ENCODE data around the gene PDIK1L. TPM values are rescaled to one million over a fixed set of nuclear protein-coding genes. Genes with fewer than 3 reads are reported as not detected.

PDIK1L gene
- total RNA-seq, 1 experiment from 2014 or later, result 7.6 TPM

DNA sequence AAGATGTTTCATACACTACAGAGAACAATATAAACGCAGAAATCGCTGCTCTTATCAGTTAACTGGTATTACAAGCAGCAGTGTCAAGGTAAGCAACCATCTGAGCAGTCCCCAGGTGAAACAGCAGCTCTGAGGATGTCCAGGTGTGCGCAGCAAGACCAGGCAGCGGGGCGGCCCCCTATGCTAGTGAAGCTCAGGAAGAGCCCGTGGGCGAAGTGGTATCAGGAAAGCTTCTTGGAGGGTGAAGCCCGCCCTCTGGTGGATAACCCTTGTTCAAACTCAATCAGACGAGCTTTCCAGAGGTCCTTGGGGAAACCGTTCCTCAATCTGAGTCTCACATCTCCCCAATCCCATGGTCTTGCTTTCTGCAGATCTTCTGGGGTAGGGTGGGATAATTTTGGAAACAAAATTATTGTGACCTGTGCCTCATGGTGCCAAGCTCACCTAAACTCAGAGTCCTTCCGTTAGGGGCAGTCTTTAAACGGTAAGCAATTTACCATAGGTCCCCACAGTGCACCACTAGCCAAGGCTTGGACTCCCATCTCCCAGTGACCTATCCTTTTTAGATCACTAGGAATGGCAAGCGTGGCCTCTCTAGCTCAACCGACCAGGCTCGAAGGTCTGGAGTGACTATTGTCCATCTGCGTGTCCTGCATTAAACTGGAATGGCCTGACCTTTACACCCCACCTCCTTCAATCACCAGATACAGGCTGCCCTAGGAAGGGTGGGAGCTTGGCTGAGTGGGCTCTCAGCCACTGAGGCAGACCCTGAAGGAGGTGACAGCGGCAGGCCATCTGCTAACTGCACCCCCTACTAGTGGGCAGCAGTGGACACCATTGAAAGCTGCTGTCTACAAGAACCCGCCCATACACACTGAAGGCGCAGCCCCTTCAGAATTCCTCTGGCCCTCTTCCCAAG lies 33.7 kb downstream of the PDIK1L start:
- H3K27me3 ChIP-seq (ENCODE audit: insufficient read depth, low read depth), result no peaks in the 10 kb centered on the region
- H3K36me3 ChIP-seq (ENCODE audit: low read depth), result no peaks in the 10 kb centered on the region
- peak overlapping the region; percentile 67; the same call in 1 of the 2 replicates for H2AFZ ChIP-seq
- no peak overlapping the region for H3K27ac ChIP-seq
- no peaks in the 10 kb centered on the region for H3F3A ChIP-seq (ENCODE audit: insufficient read depth, low read depth)
- no peaks in the 10 kb centered on the region for H3K4me1 ChIP-seq (replicated peaks; ENCODE audit: insufficient read depth)
- no peaks in the 10 kb centered on the region for H4K20me1 ChIP-seq (ENCODE audit: insufficient read depth)
- H3K9me2 ChIP-seq (ENCODE audit: insufficient read depth), result no peaks in the 10 kb centered on the region
- H3K9me3 ChIP-seq (ENCODE audit: insufficient read depth, low read depth), result no peaks in the 10 kb centered on the region
- peak; percentile 70 to 71 for DNase-seq
- no peak overlapping the region for H3K4me3 ChIP-seq
- no TSS peak for BruUV-seq (replicated peaks)
- TF ChIP-seq, protein P1, sequence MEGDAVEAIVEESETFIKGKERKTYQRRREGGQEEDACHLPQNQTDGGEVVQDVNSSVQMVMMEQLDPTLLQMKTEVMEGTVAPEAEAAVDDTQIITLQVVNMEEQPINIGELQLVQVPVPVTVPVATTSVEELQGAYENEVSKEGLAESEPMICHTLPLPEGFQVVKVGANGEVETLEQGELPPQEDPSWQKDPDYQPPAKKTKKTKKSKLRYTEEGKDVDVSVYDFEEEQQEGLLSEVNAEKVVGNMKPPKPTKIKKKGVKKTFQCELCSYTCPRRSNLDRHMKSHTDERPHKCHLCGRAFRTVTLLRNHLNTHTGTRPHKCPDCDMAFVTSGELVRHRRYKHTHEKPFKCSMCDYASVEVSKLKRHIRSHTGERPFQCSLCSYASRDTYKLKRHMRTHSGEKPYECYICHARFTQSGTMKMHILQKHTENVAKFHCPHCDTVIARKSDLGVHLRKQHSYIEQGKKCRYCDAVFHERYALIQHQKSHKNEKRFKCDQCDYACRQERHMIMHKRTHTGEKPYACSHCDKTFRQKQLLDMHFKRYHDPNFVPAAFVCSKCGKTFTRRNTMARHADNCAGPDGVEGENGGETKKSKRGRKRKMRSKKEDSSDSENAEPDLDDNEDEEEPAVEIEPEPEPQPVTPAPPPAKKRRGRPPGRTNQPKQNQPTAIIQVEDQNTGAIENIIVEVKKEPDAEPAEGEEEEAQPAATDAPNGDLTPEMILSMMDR (conservative IDR thresholded peaks at IDR 0.05), result peak; percentile 82
- no peak for TF ChIP-seq EZH2 (IDR thresholded peaks at IDR 0.05; ENCODE audit: low read depth)
- CTCF ChIA-PET, result interaction anchor here (0.7 to 1.8 kb wide), 8 partner anchors 17 to 250 kb away, joined by 3 to 20 read pairs (median 4); no protein-coding TSS in a partner anchor
- intact Hi-C loops (cut with micrococcal nuclease; ENCODE audit: unreplicated experiment), result loop anchor here (1.0 kb wide), 2 partner anchors 40 to 109 kb away; no protein-coding TSS in a partner anchor
- POLR2A ChIA-PET (ENCODE audit: unreplicated experiment), result interaction anchor here (0.6 kb wide), 1 partner anchor 47 kb away, joined by 4 read pairs; no protein-coding TSS in a partner anchor
- H3K79me2 ChIP-seq (ENCODE audit: low read depth), result no peaks in the 10 kb centered on the region
- peak overlapping the region; percentile 65 for H3K4me2 ChIP-seq

DNA sequence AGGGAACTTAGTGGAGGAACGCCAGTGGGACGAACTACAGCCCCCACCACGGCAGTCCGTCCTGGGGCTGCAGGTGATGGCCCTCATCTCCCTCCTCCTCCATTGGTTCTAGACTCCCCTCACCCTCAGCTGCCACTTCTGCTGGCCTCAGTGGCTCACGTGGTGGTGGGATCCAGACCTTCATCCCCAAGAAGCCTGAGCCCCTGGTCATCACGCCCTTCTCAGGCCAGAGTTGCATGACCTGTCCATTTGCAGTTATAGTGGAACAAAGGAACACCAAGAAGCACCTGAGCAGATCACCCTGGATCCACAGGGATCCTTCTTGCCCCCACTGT lies 34.3 kb downstream of the PDIK1L start:
- POLR2A ChIA-PET (ENCODE audit: unreplicated experiment), result no interaction called here
- BruUV-seq (replicated peaks), result no TSS peak
- DNase-seq, result no peak

DNA sequence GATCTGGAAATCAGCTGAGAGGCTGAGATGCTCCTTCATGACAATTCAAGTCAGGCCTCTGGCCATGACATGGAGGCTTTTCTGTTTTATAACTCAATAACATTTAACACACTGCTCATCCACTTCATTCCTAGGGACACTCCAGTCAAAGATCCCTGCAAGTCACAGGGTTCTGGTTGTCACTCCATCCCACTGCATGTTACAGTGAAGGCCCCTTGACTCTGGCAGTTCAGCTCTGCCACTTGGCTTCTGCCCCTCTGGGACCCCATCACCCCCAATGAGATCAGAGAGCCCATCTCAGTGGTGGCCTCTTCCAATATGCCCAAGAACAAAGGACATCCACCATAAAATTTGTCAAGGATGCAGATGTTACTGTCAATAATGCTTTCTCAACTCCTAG lies 37.3 kb downstream of the PDIK1L start:
- TF ChIP-seq, protein P1 (conservative IDR thresholded peaks at IDR 0.05), result no peak
- TF ChIP-seq EZH2 (IDR thresholded peaks at IDR 0.05; ENCODE audit: low read depth), result no peak
- no peaks in the 10 kb centered on the region for H3K9me2 ChIP-seq (ENCODE audit: insufficient read depth)
- H3K4me1 ChIP-seq (replicated peaks; ENCODE audit: insufficient read depth), result no peaks in the 10 kb centered on the region
- H3K9me3 ChIP-seq (ENCODE audit: insufficient read depth, low read depth), result no peaks in the 10 kb centered on the region
- H3K4me2 ChIP-seq, result no peak overlapping the region
- CTCF ChIA-PET, result interaction anchor here (0.5 kb wide), 1 partner anchor 51 kb away, joined by 3 read pairs; no protein-coding TSS in a partner anchor
- H3K27ac ChIP-seq, result no peak overlapping the region
- no peak overlapping the region for H2AFZ ChIP-seq
- intact Hi-C loops (cut with micrococcal nuclease; ENCODE audit: unreplicated experiment), result no loop called here
- POLR2A ChIA-PET (ENCODE audit: unreplicated experiment), result no interaction called here
- H3K4me3 ChIP-seq, result no peak overlapping the region
- BruUV-seq (replicated peaks), result no TSS peak
- no peaks in the 10 kb centered on the region for H4K20me1 ChIP-seq (ENCODE audit: insufficient read depth)
- no peaks in the 10 kb centered on the region for H3K36me3 ChIP-seq (ENCODE audit: low read depth)
- DNase-seq, result no peak
- H3K79me2 ChIP-seq (ENCODE audit: low read depth), result no peaks in the 10 kb centered on the region
- H3F3A ChIP-seq (ENCODE audit: insufficient read depth, low read depth), result no peaks in the 10 kb centered on the region
- H3K27me3 ChIP-seq (ENCODE audit: insufficient read depth, low read depth), result no peaks in the 10 kb centered on the region

More for the DNA sequence above, 34.3 kb downstream of the PDIK1L start:
- Histone ChIP-seq H3K9me2 (ENCODE audit: insufficient read depth) (no peaks in the 10 kb centered on the region), H3K79me2 (ENCODE audit: low read depth) (no peaks in the 10 kb centered on the region), H3K4me3 (no peak overlapping the region), H2AFZ (no peak overlapping the region), H3K4me2 (no peak overlapping the region), H3F3A (ENCODE audit: insufficient read depth, low read depth) (no peaks in the 10 kb centered on the region), H3K9me3 (ENCODE audit: insufficient read depth, low read depth) (no peaks in the 10 kb centered on the region), H3K27ac (no peak overlapping the region), H4K20me1 (ENCODE audit: insufficient read depth) (no peaks in the 10 kb centered on the region), H3K36me3 (ENCODE audit: low read depth) (no peaks in the 10 kb centered on the region), H3K4me1 (replicated peaks; ENCODE audit: insufficient read depth) (no peaks in the 10 kb centered on the region), H3K27me3 (ENCODE audit: insufficient read depth, low read depth) (no peaks in the 10 kb centered on the region)
- TF ChIP-seq, protein P1 (conservative IDR thresholded peaks at IDR 0.05), result no peak
- TF ChIP-seq EZH2 (IDR thresholded peaks at IDR 0.05; ENCODE audit: low read depth), result no peak
- intact Hi-C loops (cut with micrococcal nuclease; ENCODE audit: unreplicated experiment), result loop anchor here (1.0 kb wide), 2 partner anchors 41 to 110 kb away; no protein-coding TSS in a partner anchor
- CTCF ChIA-PET, result interaction anchor here (0.7 to 1.8 kb wide), 4 partner anchors 41 to 110 kb away, joined by 4 to 20 read pairs (median 8); no protein-coding TSS in a partner anchor
